VCaP (cell line): ENCODE measurements around the gene ITPR3.

Experiments used
- H3K27ac ChIP-seq: fragments of 450-650 bp; 2 replicates; pipeline ENCODE4 v1.5.1; 2017
- CTCF ChIP-seq: fragments of 450-650 bp; conservative IDR thresholded peaks from 2 replicates; pipeline ENCODE4 v1.5.1; 2017; ENCODE audit warnings: mild to moderate bottlenecking, moderate library complexity

Gene ITPR3

GRCh38 chr6:33725891-33726673 is 105.0 kb downstream of the ITPR3 start:
- no peak for TF ChIP-seq CTCF
- H3K27ac ChIP-seq: peak overlapping the region; percentile 98; the same call in 1 of the 2 replicates

- peak overlapping the region; percentile 98; the same call in 1 of the 2 replicates for H3K27ac ChIP-seq
- no peak for TF ChIP-seq CTCF
Observed at GRCh38 chr6:33726696-33727095, 105.6 kb downstream of the ITPR3 start.

- TF ChIP-seq CTCF: no peak
- H3K27ac ChIP-seq: peak overlapping the region; percentile 98; the same call in 1 of the 2 replicates
Observed at GRCh38 chr6:33727126-33727525, 106.0 kb downstream of the ITPR3 start.

GRCh38 chr6:33727932-33728331 is 106.8 kb downstream of the ITPR3 start:
- TF ChIP-seq CTCF: no peak
- H3K27ac ChIP-seq: peak overlapping the region; percentile 98; the same call in 1 of the 2 replicates

- TF ChIP-seq CTCF: no peak
- H3K27ac ChIP-seq: peak overlapping the region; percentile 98; the same call in 1 of the 2 replicates
Observed at GRCh38 chr6:33728438-33728837, 107.3 kb downstream of the ITPR3 start.

- TF ChIP-seq CTCF: no peak
- peak overlapping the region; percentile 98 for H3K27ac ChIP-seq
Observed at GRCh38 chr6:33729059-33729458, 107.9 kb downstream of the ITPR3 start.

- H3K27ac ChIP-seq: peak overlapping the region; percentile 98
- no peak for TF ChIP-seq CTCF
Observed at GRCh38 chr6:33730611-33731010, 109.5 kb downstream of the ITPR3 start.
